GM10266 (cell line): Measurements from ENCODE around the gene ANKRD17.
A peak's percentile ranks its signal among the peaks of the same experiment; 100 is the strongest.
"Not testable (repeated sequence)": the region's sequence is repeated elsewhere in the genome, so short reads cannot be mapped to it uniquely, and the experiment has no call there.

Experiments used
- DNase-seq: peaks from one replicate; pipeline ENCODE4 v3.0.0; 2012; ENCODE audit errors: extremely low spot score
- TF ChIP-seq, protein P1 (sequence below): IDR thresholded peaks from 2 replicates; pipeline ENCODE4 v1.5.1; 2012; ENCODE audit warnings: mild to moderate bottlenecking, low read depth; ENCODE audit not compliant: control insufficient read depth, insufficient read depth; ENCODE audit errors: missing control alignments

The ANKRD17 gene

DNA sequence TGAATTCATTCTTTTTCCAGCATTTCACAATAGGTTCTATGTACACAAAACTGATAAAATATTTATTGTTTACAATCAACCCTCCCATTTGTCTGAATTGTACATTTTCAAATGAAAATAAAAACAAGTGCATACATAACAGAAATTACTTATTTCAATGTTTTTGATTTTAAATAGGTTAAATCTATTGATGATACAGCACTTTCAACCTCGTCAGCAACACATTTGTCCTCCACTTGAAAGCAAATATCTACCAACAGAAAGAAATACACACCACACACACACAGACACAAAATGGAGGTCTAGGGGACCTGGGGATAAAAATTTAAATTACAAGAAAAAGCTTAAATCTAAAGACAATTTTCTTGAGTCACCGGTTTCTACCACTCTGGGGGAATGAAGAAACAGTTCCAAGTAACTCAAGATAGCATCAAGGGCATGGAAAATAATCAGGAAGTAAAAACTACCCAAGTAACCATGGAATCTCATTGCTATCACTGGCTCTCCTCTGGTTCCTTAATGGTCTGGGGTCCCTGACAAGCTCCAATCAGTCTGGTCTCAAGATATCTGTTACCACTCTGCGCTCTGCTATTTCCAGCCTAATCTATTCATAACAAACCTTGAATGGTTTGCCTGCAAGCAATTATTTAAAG lies 27.6 kb downstream of the ANKRD17 start:
- no peak for DNase-seq
- TF ChIP-seq, protein P1, sequence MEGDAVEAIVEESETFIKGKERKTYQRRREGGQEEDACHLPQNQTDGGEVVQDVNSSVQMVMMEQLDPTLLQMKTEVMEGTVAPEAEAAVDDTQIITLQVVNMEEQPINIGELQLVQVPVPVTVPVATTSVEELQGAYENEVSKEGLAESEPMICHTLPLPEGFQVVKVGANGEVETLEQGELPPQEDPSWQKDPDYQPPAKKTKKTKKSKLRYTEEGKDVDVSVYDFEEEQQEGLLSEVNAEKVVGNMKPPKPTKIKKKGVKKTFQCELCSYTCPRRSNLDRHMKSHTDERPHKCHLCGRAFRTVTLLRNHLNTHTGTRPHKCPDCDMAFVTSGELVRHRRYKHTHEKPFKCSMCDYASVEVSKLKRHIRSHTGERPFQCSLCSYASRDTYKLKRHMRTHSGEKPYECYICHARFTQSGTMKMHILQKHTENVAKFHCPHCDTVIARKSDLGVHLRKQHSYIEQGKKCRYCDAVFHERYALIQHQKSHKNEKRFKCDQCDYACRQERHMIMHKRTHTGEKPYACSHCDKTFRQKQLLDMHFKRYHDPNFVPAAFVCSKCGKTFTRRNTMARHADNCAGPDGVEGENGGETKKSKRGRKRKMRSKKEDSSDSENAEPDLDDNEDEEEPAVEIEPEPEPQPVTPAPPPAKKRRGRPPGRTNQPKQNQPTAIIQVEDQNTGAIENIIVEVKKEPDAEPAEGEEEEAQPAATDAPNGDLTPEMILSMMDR = no peak

DNA sequence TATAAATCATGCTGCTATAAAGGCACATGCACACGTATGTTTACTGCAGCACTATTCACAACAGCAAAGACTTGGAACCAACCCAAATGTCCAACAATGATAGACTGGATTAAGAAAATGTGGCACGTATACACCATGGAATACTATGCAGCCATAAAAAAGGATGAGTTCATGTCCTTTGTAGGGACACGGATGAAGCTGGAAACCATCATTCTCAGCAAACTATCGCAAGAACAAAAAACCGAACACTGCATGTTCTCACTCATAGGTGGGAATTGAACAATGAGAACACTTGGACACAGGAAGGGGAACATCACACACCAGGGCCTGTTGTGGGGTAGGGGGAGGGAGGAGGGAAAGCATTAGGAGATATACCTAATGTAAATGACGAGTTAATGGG lies 29.8 kb downstream of the ANKRD17 start:
- not testable (repeated sequence) for DNase-seq

DNA sequence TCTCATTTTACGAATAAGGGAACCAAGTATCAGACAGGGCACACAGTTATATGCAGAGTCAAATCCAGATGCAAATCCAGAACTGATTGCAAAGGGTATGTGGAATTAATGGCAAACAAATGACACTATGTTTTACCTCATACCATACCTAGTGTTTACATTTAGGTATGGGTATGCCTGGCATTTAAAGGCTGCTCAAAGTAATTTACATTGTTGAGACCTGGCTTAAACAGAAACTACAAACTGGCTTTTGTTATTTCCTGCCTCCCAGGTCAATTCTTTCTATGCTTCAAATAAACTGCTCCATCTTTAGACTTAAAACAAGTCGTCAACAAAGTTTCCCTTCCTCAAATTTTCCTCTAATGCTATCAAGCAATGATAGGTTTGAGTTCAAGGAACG lies 33.7 kb downstream of the ANKRD17 start:
- DNase-seq = no peak
- TF ChIP-seq, protein P1 = no peak

DNA sequence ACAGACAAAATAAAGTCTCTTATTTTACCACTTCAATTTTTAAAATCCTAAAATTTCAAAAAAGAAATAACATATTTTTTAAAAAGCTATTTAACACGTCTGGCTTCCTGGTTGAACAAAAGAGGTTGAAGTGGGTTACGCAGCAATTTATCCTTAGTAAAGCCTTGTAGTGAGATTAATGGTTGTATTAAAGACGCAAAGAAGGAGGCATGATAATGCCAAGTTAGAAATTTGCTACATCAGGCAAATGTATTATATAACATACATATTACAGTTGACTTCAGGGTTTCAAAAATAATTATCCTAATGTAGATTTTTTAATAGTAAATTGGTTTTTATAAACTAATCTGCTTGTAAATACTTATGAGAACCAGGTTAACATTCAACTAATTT lies 35.3 kb downstream of the ANKRD17 start:
- TF ChIP-seq, protein P1 = no peak
- DNase-seq = no peak

DNA sequence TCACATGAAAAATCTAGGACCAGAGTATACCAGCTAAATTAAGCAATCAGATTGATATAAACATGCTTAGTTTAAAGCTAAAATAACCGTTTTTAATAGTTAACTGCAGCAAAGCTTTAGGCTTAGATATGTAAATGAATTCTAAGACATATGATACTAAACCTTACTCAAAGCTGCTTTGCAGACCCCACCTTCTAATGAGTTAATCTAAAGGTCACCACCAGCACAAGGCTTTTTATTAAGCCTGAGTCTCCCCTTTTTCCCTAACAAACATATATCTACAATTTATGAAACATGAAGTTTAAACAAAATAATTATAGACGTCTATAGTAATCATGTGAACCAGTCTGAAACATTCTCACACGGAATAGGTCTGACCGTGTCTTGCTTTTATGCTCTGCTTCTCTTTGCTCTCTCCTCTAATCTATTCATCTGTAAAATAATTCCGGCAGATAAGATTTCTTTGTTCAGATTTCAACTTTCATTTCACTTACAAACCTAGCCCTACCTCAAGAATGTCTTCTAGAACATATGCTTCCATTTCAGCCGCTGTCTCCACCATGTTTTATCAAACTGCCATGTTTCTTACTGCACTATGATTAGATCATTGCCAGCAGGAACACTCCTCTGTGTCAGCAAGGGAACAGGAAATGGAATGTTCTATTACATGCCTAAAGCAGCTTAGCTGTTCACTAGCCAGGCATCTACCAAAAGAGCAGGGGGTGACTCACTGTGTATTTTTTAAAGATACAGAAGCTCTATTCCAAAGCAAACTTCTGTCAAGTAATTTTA lies 35.9 kb downstream of the ANKRD17 start:
- DNase-seq = peak; percentile 60
- TF ChIP-seq, protein P1 = no peak

DNA sequence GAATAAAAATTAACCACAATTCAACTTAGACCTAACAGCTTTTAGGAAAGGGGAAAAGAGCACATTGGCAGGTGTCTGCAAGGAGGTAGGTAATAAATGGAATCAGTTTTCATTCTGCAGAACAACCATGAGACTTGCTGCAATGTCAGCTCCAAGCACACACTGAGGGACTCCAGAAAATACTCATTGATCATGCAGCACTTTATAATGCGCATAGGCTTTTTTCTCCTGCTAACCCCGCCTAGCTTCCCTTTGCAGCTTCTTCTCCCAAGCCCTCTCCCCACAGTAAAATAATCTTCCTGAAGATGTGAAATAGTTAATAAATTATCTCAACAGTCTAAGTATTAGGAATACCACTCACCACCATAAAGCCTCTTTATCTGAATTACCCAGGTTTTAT lies 36.9 kb downstream of the ANKRD17 start:
- no peak for DNase-seq
- TF ChIP-seq, protein P1 = no peak

DNA sequence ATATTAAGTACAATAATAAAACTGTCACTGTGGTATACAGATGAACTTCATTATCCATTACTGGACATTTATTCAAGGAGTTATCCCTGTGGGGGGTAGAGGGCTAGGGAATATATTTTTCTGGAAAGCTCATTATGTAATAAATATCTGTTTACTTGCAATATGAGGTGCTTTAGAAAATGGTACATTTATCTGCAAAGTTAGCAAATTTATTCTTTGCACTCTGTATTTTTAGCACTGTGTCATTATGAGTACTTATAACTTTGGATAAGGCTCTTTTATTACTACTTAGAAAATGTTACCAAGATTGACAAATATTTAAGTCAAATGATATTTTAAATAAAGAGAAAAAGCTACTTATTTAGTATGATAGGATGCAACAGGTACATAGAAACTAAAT lies 37.8 kb downstream of the ANKRD17 start:
- no peak for DNase-seq
- TF ChIP-seq, protein P1 = no peak
